ENCODE data around the gene SNTG2. TPM values are rescaled to one million over a fixed set of nuclear protein-coding genes. Genes with fewer than 3 reads are reported as not detected.

SNTG2 gene
- total RNA-seq, 1 donor from 2014 or later = 0.47 TPM

- Histone ChIP-seq H3K36me3 (no peaks in the 10 kb centered on the region), H3K4me1 (no peaks in the 10 kb centered on the region), H3K27ac (replicated peaks) (no peak overlapping the region), H3K27me3 (ENCODE audit: low read depth) (peaks cover 22% of the 10 kb centered on the region), H3K9me3 (replicated peaks) (no peaks in the 10 kb centered on the region), H3K4me3 (no peak overlapping the region)
- no peak for TF ChIP-seq CTCF (IDR thresholded peaks at IDR 0.05; ENCODE audit: borderline replicate concordance)
- DNase-seq = no peak
- intact Hi-C loops (cut with micrococcal nuclease) = no loop called here
These were observed 358.9 kb downstream of the SNTG2 start for GRCh38 chr2:1309507-1309906.

- H3K27me3 ChIP-seq (ENCODE audit: low read depth) = peaks cover 22% of the 10 kb centered on the region
- no peak overlapping the region for H3K27ac ChIP-seq (replicated peaks)
- no peak for TF ChIP-seq CTCF (IDR thresholded peaks at IDR 0.05; ENCODE audit: borderline replicate concordance)
- H3K9me3 ChIP-seq (replicated peaks) = no peaks in the 10 kb centered on the region
- H3K4me3 ChIP-seq = no peak overlapping the region
- H3K36me3 ChIP-seq = no peaks in the 10 kb centered on the region
- DNase-seq = no peak
- H3K4me1 ChIP-seq = no peaks in the 10 kb centered on the region
- intact Hi-C loops (cut with micrococcal nuclease) = no loop called here
These were observed 359.6 kb downstream of the SNTG2 start for GRCh38 chr2:1310202-1310601.

GRCh38 chr2:1310866-1311265 is 360.2 kb downstream of the SNTG2 start:
- no peak for DNase-seq
- H3K36me3 ChIP-seq = no peaks in the 10 kb centered on the region
- H3K4me1 ChIP-seq = no peaks in the 10 kb centered on the region
- peaks cover 26% of the 10 kb centered on the region for H3K27me3 ChIP-seq (ENCODE audit: low read depth)
- H3K4me3 ChIP-seq = no peak overlapping the region
- no peaks in the 10 kb centered on the region for H3K9me3 ChIP-seq (replicated peaks)
- TF ChIP-seq CTCF (IDR thresholded peaks at IDR 0.05; ENCODE audit: borderline replicate concordance) = no peak
- H3K27ac ChIP-seq (replicated peaks) = no peak overlapping the region
- intact Hi-C loops (cut with micrococcal nuclease) = no loop called here

- Histone ChIP-seq H3K27ac (replicated peaks) (no peak overlapping the region), H3K9me3 (replicated peaks) (no peaks in the 10 kb centered on the region), H3K4me3 (no peak overlapping the region), H3K27me3 (ENCODE audit: low read depth) (peaks cover 21% of the 10 kb centered on the region), H3K36me3 (no peaks in the 10 kb centered on the region), H3K4me1 (no peaks in the 10 kb centered on the region)
- DNase-seq = no peak
- no peak for TF ChIP-seq CTCF (IDR thresholded peaks at IDR 0.05; ENCODE audit: borderline replicate concordance)
- intact Hi-C loops (cut with micrococcal nuclease) = no loop called here
These were observed 362.7 kb downstream of the SNTG2 start for GRCh38 chr2:1313240-1313924.

- no peaks in the 10 kb centered on the region for H3K4me1 ChIP-seq
- intact Hi-C loops (cut with micrococcal nuclease) = no loop called here
- H3K27me3 ChIP-seq (ENCODE audit: low read depth) = peaks cover 21% of the 10 kb centered on the region
- no peak overlapping the region for H3K27ac ChIP-seq (replicated peaks)
- H3K9me3 ChIP-seq (replicated peaks) = no peaks in the 10 kb centered on the region
- no peak overlapping the region for H3K4me3 ChIP-seq
- TF ChIP-seq CTCF (IDR thresholded peaks at IDR 0.05; ENCODE audit: borderline replicate concordance) = no peak
- H3K36me3 ChIP-seq = no peaks in the 10 kb centered on the region
- no peak for DNase-seq
These were observed 363.6 kb downstream of the SNTG2 start for GRCh38 chr2:1314254-1314653.

All from left ventricle myocardium inferior (tissue), 1 donor.